Esophagus muscularis mucosa (tissue), 4 donors: Measurements from ENCODE around the gene PRAMEF17. TPM values are rescaled to one million over a fixed set of nuclear protein-coding genes. Genes with fewer than 3 reads are reported as not detected.
"Not testable (repeated sequence)": the region's sequence is repeated elsewhere in the genome, so short reads cannot be mapped to it uniquely, and the experiment has no call there.

ENCODE experiments used
- DNase-seq: peaks from one replicate; pipeline ENCODE4 v3.0.0-alpha.2; 2017; ENCODE audit errors: extremely low spot score
- H3K27ac ChIP-seq, 4 donors: fragments of 200-600 bp; sonication (generic); replicated peaks in 1 of 4; 1 replicate in 3 of 4; 2 replicates in 1 of 4; pipeline ENCODE4 v1.5.1; 2016 to 2019; ENCODE audit warnings: mild to moderate bottlenecking in 1 of 4
- H3K27me3 ChIP-seq, 4 donors: fragments of 200-600 bp; sonication (generic); one replicate each; pipeline versions ENCODE4 v1.5.1 to v1.6.0; 2016 to 2019
- H3K36me3 ChIP-seq, 4 donors: fragments of 200-600 bp; sonication (generic); one replicate each; pipeline ENCODE4 v1.5.1; 2016 to 2019
- H3K4me1 ChIP-seq, 4 donors: fragments of 200-600 bp; sonication (generic); one replicate each; pipeline ENCODE4 v1.5.1; 2016 to 2019
- H3K4me3 ChIP-seq, 4 donors: fragments of 200-600 bp; sonication (generic); 1 replicate in 2 of 4; 2 replicates in 2 of 4; pipeline ENCODE4 v1.5.1; 2016 to 2019; ENCODE audit warnings: mild to moderate bottlenecking in 4 of 4, moderate library complexity in 1 of 4
- H3K9me3 ChIP-seq, 4 donors: fragments of 200-600 bp; sonication (generic); 1 replicate in 3 of 4; 2 replicates in 1 of 4; pipeline ENCODE4 v1.5.1; 2016 to 2019
- CTCF ChIP-seq, 3 experiments: fragments of 200-600 bp in 2 of 3; fragments of 450-650 bp in 1 of 3; sonication (generic) in 2 of 3; IDR thresholded peaks; one replicate each; pipeline ENCODE4 v1.5.1; 2017 to 2019; ENCODE audit warnings: antibody characterized with exemption in 3 of 3, mild to moderate bottlenecking in 2 of 3, moderate library complexity in 1 of 3
- EP300 ChIP-seq: sonication (generic); formaldehyde crosslinking; IDR thresholded peaks from one replicate; pipeline ENCODE4 v1.6.1; 2017; ENCODE audit warnings: antibody characterized with exemption
- POLR2A ChIP-seq: fragments of 450-650 bp; IDR thresholded peaks from one replicate; pipeline ENCODE4 v1.6.1; 2017; ENCODE audit warnings: antibody characterized with exemption, moderate library complexity, mild to moderate bottlenecking, low read depth
- POLR2AphosphoS5 ChIP-seq, 2 donors: sonication (generic); formaldehyde crosslinking; IDR thresholded peaks; one replicate each; pipeline ENCODE4 v1.6.1; 2017; ENCODE audit warnings: antibody characterized with exemption in 2 of 2
- WGBS: methylation state at CpG from one replicate; pipeline ENCODE4 v1.1.5; 2018; 5-methylcytosine and 5-hydroxymethylcytosine counted together
- intact Hi-C: fragments of 100-400 bp; cut with DNase I; formaldehyde crosslinking; loops from one replicate; pipeline ENCODE4 v1.15.1; 2023
- total RNA-seq, 4 donors: library from RNA; depleted of rRNA; stranded (reverse); fragments of >200 nt; gene quantifications; one replicate each; pipeline versions ENCODE4 v1.1.0 to v1.2.1, GENCODE V29; 2016

PRAMEF17 gene
- total RNA-seq, 4 donors from 2014 or later, result not detected

DNA sequence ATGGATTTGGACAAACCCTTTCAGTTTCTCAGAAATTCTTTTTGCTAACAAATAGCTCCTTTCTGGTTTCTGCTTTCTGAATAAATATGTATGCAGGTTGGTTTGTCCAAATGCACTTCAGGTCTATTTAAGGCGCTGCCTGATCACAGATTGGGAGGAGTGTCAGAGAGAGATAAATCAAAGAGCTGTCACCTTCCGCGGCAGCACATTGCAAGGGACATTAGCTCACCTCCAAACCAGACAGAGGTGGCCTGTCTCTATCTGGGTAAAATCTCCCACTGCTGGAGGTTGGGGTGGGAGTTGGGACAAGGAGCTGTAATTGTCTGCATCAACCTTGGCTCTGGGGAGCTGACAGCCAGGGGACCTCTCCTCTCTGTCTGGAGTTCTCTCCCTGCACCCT lies 46.0 kb downstream of the PRAMEF17 start:
- intact Hi-C loops, result no loop called here
- H3K4me1 ChIP-seq, result no peaks in the 10 kb centered on the region
- H3K36me3 ChIP-seq, result no peaks in the 10 kb centered on the region
- TF ChIP-seq CTCF (IDR thresholded peaks at IDR 0.05) (no peak), POLR2A (no peak), POLR2AphosphoS5 (IDR thresholded peaks at IDR 0.05) (no peak), EP300 (no peak)
- H3K9me3 ChIP-seq, result peaks cover 0 to 1% (median 0%) of the 10 kb centered on the region in 4 donors
- no peak for DNase-seq
- H3K27me3 ChIP-seq, result peaks cover 0 to 55% (median 0%) of the 10 kb centered on the region in 4 donors
- WGBS, result 73% methylated on average over 3 of the region's 3 CpGs
- no peak overlapping the region for H3K27ac ChIP-seq
- H3K4me3 ChIP-seq, result no peak overlapping the region

DNA sequence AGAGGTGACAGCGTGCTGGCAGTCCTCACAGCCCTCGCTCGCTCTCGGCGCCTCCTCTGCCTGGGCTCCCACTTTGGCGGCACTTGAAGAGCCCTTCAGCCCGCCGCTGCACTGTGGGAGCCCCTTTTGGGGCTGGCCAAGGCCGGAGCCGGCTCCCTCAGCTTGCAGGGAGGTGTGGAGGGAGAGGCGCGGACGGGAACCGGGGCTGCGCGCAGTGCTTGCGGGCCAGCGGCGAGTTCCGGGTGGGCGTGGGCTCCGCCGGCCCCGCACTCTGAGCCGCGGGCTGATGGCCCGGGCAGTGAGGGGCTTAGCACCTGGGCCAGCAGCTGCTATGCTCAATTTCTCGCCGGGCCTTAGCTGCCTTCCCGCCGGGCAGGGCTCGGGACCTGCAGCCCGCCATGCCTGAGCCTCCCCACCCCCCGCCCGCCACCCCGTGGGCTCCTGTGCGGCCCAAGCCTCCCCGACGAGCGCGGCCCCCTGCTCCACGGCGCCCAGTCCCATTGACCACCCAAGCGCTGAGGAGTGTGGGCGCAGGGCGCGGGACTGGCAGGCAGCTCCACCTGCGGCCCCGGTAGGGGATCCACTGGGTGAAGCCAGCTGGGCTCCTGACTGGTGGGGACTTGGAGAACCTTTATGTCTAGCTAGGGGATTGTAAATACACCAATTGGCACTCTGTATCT lies 49.8 kb downstream of the PRAMEF17 start:
- DNase-seq, H3K4me1 ChIP-seq, H3K27ac ChIP-seq, H3K9me3 ChIP-seq, intact Hi-C loops, H3K4me3 ChIP-seq, H3K36me3 ChIP-seq: not testable (repeated sequence)
- 88% methylated on average over 34 of the region's 49 CpGs for WGBS
- peaks cover 0 to 33% (median 0%) of the 10 kb centered on the region in 4 donors for H3K27me3 ChIP-seq

Other genes with a start within 250 kb of the PRAMEF17 start
- not detected for gene PRAMEF26, start 233.6 kb upstream of the PRAMEF17 start, total RNA-seq
- not detected for gene HNRNPCL4, start 224.0 kb upstream of the PRAMEF17 start, total RNA-seq
- not detected for gene PRAMEF9, start 217.8 kb upstream of the PRAMEF17 start, total RNA-seq
- gene PRAMEF13, start 188.2 kb upstream of the PRAMEF17 start, total RNA-seq, result not detected
- not detected for gene PRAMEF18, start 163.5 kb upstream of the PRAMEF17 start, total RNA-seq
- not detected for gene PRAMEF5, start 135.4 kb upstream of the PRAMEF17 start, total RNA-seq
- gene PRAMEF8, start 104.5 kb upstream of the PRAMEF17 start, total RNA-seq, result not detected
- gene PRAMEF33, start 86.1 kb upstream of the PRAMEF17 start, total RNA-seq, result not detected
- gene PRAMEF15, start 74.1 kb upstream of the PRAMEF17 start, total RNA-seq, result not detected
- not detected for gene PRAMEF14, start 42.5 kb upstream of the PRAMEF17 start, total RNA-seq
- not detected for gene PRAMEF19, start 17.7 kb upstream of the PRAMEF17 start, total RNA-seq
- gene PRAMEF20, start 20.8 kb downstream of the PRAMEF17 start, total RNA-seq, result not detected
- gene LRRC38, start 124.4 kb downstream of the PRAMEF17 start, total RNA-seq, result under 1 TPM in 1 of 4 donors, not detected in 3; 0.17 TPM
- 10 to 100 TPM in 3 of 4 donors, 1 to 10 TPM in 1; 6.9 to 23.6 (median 17.1) TPM for gene PDPN, start 194.2 kb downstream of the PRAMEF17 start, total RNA-seq